Small intestine (tissue), 16 donors: ENCODE measurements around the gene DNAAF1. TPM values are rescaled to one million over a fixed set of nuclear protein-coding genes. Genes with fewer than 3 reads are reported as not detected.

Experiments used
- DNase-seq, 2 donors: peaks; one replicate each; pipeline versions ENCODE4 v3.0.0 to v3.0.0-alpha.2; 2013
- FAIRE-seq: peaks from 2 replicates; lab custom pipeline; 2012; peaks lifted over from hg19 to GRCh38; lab: Jason Lieb, UNC
- H3K27ac ChIP-seq, 3 donors: one replicate each; pipeline ENCODE4 v1.5.1; 2013; ENCODE audit warnings: low read length in 2 of 3, mild to moderate bottlenecking in 2 of 3, control low read depth in 1 of 3, inconsistent platforms in 1 of 3, low read depth in 1 of 3, moderate library complexity in 1 of 3
- H3K27me3 ChIP-seq, 3 donors: one replicate each; pipeline ENCODE4 v1.6.1; 2013; ENCODE audit warnings: low read length in 3 of 3, inconsistent platforms in 1 of 3; ENCODE audit not compliant: control insufficient read depth in 3 of 3, insufficient read depth in 3 of 3
- H3K36me3 ChIP-seq, 3 donors: one replicate each; pipeline ENCODE4 v1.6.1; 2013; ENCODE audit warnings: low read length in 3 of 3, inconsistent platforms in 1 of 3, low read depth in 1 of 3, mild to moderate bottlenecking in 1 of 3, moderate library complexity in 1 of 3; ENCODE audit not compliant: control insufficient read depth in 3 of 3, insufficient read depth in 2 of 3
- H3K4me1 ChIP-seq, 3 donors: one replicate each; pipeline ENCODE4 v1.6.1; 2013; ENCODE audit warnings: low read length in 2 of 3, inconsistent platforms in 1 of 3, low read depth in 1 of 3, mild to moderate bottlenecking in 1 of 3, moderate library complexity in 1 of 3; ENCODE audit not compliant: control insufficient read depth in 3 of 3, insufficient read depth in 2 of 3
- H3K4me3 ChIP-seq, 3 donors: one replicate each; pipeline ENCODE4 v1.5.1; 2013; ENCODE audit warnings: low read length in 3 of 3, control low read depth in 1 of 3, inconsistent platforms in 1 of 3, low read depth in 1 of 3, mild to moderate bottlenecking in 1 of 3, moderate library complexity in 1 of 3
- H3K9me3 ChIP-seq, 2 donors: one replicate each; pipeline ENCODE4 v1.6.1; 2013; ENCODE audit warnings: low read depth in 1 of 2, low read length in 1 of 2; ENCODE audit not compliant: control insufficient read depth in 2 of 2, insufficient read depth in 1 of 2
- whole genome bisulfite sequencing, 3 donors: extraction: QIAGEN DNeasy Blood & Tissue Kit; methylation state at CpG; one replicate each; pipeline ENCODE4 v1.1.7; 2013; 5-methylcytosine and 5-hydroxymethylcytosine counted together
- long read RNA-seq, 10 donors: transcript quantifications; one replicate each; lab custom pipeline, GENCODE V29; 2026
- polyA plus RNA-seq, 4 donors: library from polyadenylated mRNA; stranded (reverse) in 3 of 4; unstranded in 1 of 4; fragments of 200-250 nt in 3 of 4; fragments of 120-200 nt in 1 of 4; gene quantifications; one replicate each; pipeline versions ENCODE4 v1.2.1 to v1.2.3, GENCODE V29; 2013
- donor health status: healthy with polysubstance abuse.
- donor health status: control.
- donor health status: control.
- donor health status: Bipolar disorder and iron deficiency.
- donor health status: healthy.

Gene DNAAF1
- 1 to 10 TPM in 1 of 4 donors, under 1 TPM in 2, not detected in 1; 0.24 to 2.0 (median 0.72) TPM for polyA plus RNA-seq
- long read RNA-seq, donor 1 = 0 reads
- long read RNA-seq, donor 2, transcript DNAAF1-210 (1 exons, 2,689 nt) = major isoform, 5 of 5 reads
- long read RNA-seq, donor 2, partial matches to known transcripts = 0 of 5 reads
- long read RNA-seq, donor 2, other reads (novel, unspliced or antisense) = 0 of 5 reads
- long read RNA-seq, donor 3, transcript DNAAF1-210 (1 exons, 2,689 nt) = major isoform, 22 of 22 reads
- long read RNA-seq, donor 3, partial matches to known transcripts = 0 of 22 reads
- long read RNA-seq, donor 3, other reads (novel, unspliced or antisense) = 0 of 22 reads
- long read RNA-seq, donor 4 = 0 reads
- long read RNA-seq, donor 5, transcript DNAAF1-210 (1 exons, 2,689 nt) = major isoform, 19 of 19 reads
- long read RNA-seq, donor 5, partial matches to known transcripts = 0 of 19 reads
- long read RNA-seq, donor 5, other reads (novel, unspliced or antisense) = 0 of 19 reads
- long read RNA-seq, donor 6, transcript DNAAF1-210 (1 exons, 2,689 nt) = major isoform, 7 of 7 reads
- long read RNA-seq, donor 6, partial matches to known transcripts = 0 of 7 reads
- long read RNA-seq, donor 6, other reads (novel, unspliced or antisense) = 0 of 7 reads
- long read RNA-seq, donor 7, transcript DNAAF1-210 (1 exons, 2,689 nt) = major isoform, 57 of 57 reads
- long read RNA-seq, donor 7, partial matches to known transcripts = 0 of 57 reads
- long read RNA-seq, donor 7, other reads (novel, unspliced or antisense) = 0 of 57 reads
- long read RNA-seq, donor 8, partial matches to known transcripts = 0 of 4 reads
- long read RNA-seq, donor 8, other reads (novel, unspliced or antisense) = 0 of 4 reads
- long read RNA-seq, donor 9, transcript DNAAF1-210 (1 exons, 2,689 nt) = major isoform, 9 of 9 reads
- long read RNA-seq, donor 9, partial matches to known transcripts = 0 of 9 reads
- long read RNA-seq, donor 9, other reads (novel, unspliced or antisense) = 0 of 9 reads
- long read RNA-seq, donor 10, transcript DNAAF1-210 (1 exons, 2,689 nt) = major isoform, 37 of 37 reads
- long read RNA-seq, donor 10, partial matches to known transcripts = 0 of 37 reads
- long read RNA-seq, donor 10, other reads (novel, unspliced or antisense) = 0 of 37 reads

GRCh38 chr16:84144859-84145639 lies at the start of gene DNAAF1, which contains the start of gene HSDL1:
Gene DNAAF1 (plus strand): TSS chr16:84145308. CDS start chr16:84145441, 133 bp downstream.
Gene HSDL1 (minus strand): TSS chr16:84145177. CDS start chr16:84131321, 13,856 bp downstream.
- DNase-seq = peak; percentile 88 to 96
- Histone ChIP-seq H3K27me3 (no peaks in the 10 kb centered on the region), H3K4me1 (peaks cover 0 to 4% (median 0%) of the 10 kb centered on the region in 3 donors), H3K36me3 (no peaks in the 10 kb centered on the region), H3K4me3 (peak within 1 kb of the TSS; percentile 68 to 88 (median 87)), H3K27ac (peak within 1 kb of the TSS in 2 of 3 donors; percentile 36 to 39), H3K9me3 (no peaks in the 10 kb centered on the region)
- FAIRE-seq = no peak
- 0 to 1% (median 1%) methylated on average over 51 to 89 of the region's 89 CpGs for WGBS, 3 donors

GRCh38 chr16:84095466-84095865 lies 49.6 kb upstream of the DNAAF1 start:
- no peaks in the 10 kb centered on the region for H3K9me3 ChIP-seq
- peaks cover 19 to 39% (median 37%) of the 10 kb centered on the region in 3 donors for H3K36me3 ChIP-seq
- FAIRE-seq (no peak), DNase-seq (no peak)
- no peaks in the 10 kb centered on the region for H3K4me1 ChIP-seq
- 92 to 95% (median 94%) methylated on average over 14 of the region's 14 CpGs for WGBS, 3 donors
- no peak overlapping the region for H3K27ac ChIP-seq
- H3K27me3 ChIP-seq = no peaks in the 10 kb centered on the region
- H3K4me3 ChIP-seq = no peak overlapping the region

GRCh38 chr16:84096447-84097005 lies 48.6 kb upstream of the DNAAF1 start:
- Histone ChIP-seq H3K27me3 (no peaks in the 10 kb centered on the region), H3K36me3 (peaks cover 17 to 38% (median 34%) of the 10 kb centered on the region in 3 donors), H3K4me3 (no peak overlapping the region), H3K27ac (no peak overlapping the region), H3K4me1 (no peaks in the 10 kb centered on the region), H3K9me3 (no peaks in the 10 kb centered on the region)
- DNase-seq = peak; percentile 25 to 45
- WGBS, 3 donors = 39 to 71% (median 53%) methylated on average over 4 of the region's 4 CpGs
- FAIRE-seq = no peak

- Histone ChIP-seq H3K9me3 (no peaks in the 10 kb centered on the region), H3K27ac (no peak overlapping the region), H3K36me3 (peaks cover 6 to 24% (median 22%) of the 10 kb centered on the region in 3 donors), H3K4me3 (no peak overlapping the region), H3K27me3 (no peaks in the 10 kb centered on the region), H3K4me1 (no peaks in the 10 kb centered on the region)
- FAIRE-seq (no peak), DNase-seq (no peak)
- WGBS, 3 donors = 96 to 98% (median 97%) methylated on average over 7 of the region's 7 CpGs
These were observed 46.2 kb upstream of the DNAAF1 start for GRCh38 chr16:84098939-84099338.

- H3K27me3 ChIP-seq = no peaks in the 10 kb centered on the region
- H3K4me3 ChIP-seq = no peak overlapping the region
- H3K4me1 ChIP-seq = no peaks in the 10 kb centered on the region
- H3K36me3 ChIP-seq = peaks cover under 1 to 28% (median 2%) of the 10 kb centered on the region in 3 donors
- H3K9me3 ChIP-seq = no peaks in the 10 kb centered on the region
- no peak for DNase-seq
- WGBS, 3 donors = 36 to 64% (median 45%) methylated on average over 5 of the region's 5 CpGs
- FAIRE-seq = no peak
- H3K27ac ChIP-seq = no peak overlapping the region
These were observed 41.4 kb upstream of the DNAAF1 start for GRCh38 chr16:84103678-84104077.

GRCh38 chr16:84104231-84104630 lies 40.9 kb upstream of the DNAAF1 start:
- H3K36me3 ChIP-seq = peaks cover 0 to 28% (median 3%) of the 10 kb centered on the region in 3 donors
- no peak overlapping the region for H3K27ac ChIP-seq
- FAIRE-seq (no peak), DNase-seq (no peak)
- WGBS, 3 donors = 82 to 84% (median 84%) methylated on average over 3 of the region's 3 CpGs
- H3K4me3 ChIP-seq = no peak overlapping the region
- no peaks in the 10 kb centered on the region for H3K9me3 ChIP-seq
- no peaks in the 10 kb centered on the region for H3K4me1 ChIP-seq
- no peaks in the 10 kb centered on the region for H3K27me3 ChIP-seq

- H3K27me3 ChIP-seq = no peaks in the 10 kb centered on the region
- H3K27ac ChIP-seq = no peak overlapping the region
- no peaks in the 10 kb centered on the region for H3K9me3 ChIP-seq
- peaks cover 0 to 28% (median 7%) of the 10 kb centered on the region in 3 donors for H3K36me3 ChIP-seq
- DNase-seq (no peak), FAIRE-seq (no peak)
- H3K4me3 ChIP-seq = no peak overlapping the region
- H3K4me1 ChIP-seq = no peaks in the 10 kb centered on the region
- WGBS, 3 donors = 81 to 88% (median 82%) methylated on average over 12 of the region's 12 CpGs
These were observed 39.8 kb upstream of the DNAAF1 start for GRCh38 chr16:84105301-84105815.
